Astrocyte of the hippocampus (primary cell): ENCODE results near the gene ACTR3C.
"Not testable (repeated sequence)": the region's sequence is repeated elsewhere in the genome, so short reads cannot be mapped to it uniquely, and the experiment has no call there.

Experiments used
- DNase-seq: peaks from one replicate; pipeline ENCODE4 v3.0.0; 2011; ENCODE audit warnings: low read depth, low spot score

ACTR3C gene

GRCh38 chr7:150204577-150204976 lies 118.8 kb downstream of the ACTR3C start:
- DNase-seq: not testable (repeated sequence)

DNA sequence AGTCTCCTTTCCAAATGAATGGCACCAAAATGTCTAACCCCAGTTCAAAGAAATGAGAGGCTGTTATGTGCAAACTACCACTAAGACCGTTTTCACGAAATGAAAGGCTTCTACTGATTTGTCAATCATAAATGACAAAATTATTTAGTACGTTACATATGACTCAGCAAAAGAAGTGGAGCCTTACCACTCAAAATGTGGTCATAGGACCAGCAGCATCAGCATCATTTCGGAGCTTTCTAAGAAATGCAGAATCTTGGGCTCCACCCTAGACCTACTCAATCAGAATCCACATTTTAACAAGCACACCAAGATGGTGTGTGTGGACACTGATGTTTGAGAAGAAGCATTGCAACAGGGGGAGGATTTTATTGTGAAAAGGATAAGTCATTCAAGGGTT lies 120.5 kb downstream of the ACTR3C start:
- not testable (repeated sequence) for DNase-seq
